Measurements from ENCODE around the gene ARID2.

ARID2 gene

DNA sequence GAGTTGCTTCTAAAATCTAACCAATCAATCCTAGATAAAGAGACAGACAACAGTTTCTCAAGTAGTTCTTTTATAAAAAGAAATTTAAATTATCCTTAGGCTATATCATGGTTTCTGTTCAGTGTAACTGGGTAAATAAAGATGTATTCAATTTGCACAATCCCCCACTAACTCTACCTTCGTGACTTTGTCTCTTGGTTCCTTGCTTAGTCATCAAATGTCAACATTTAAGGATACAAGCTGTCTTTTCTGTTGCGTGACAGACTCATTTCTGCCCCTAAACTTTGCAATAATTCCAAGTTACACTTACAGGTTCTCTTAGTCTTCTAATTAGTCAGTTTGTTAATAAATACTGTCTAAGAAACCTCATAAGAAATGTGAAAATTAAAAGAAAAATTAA, 210.3 kb downstream of the ARID2 start:
- DNase-seq (ENCODE audit: low read depth) = no peak

DNA sequence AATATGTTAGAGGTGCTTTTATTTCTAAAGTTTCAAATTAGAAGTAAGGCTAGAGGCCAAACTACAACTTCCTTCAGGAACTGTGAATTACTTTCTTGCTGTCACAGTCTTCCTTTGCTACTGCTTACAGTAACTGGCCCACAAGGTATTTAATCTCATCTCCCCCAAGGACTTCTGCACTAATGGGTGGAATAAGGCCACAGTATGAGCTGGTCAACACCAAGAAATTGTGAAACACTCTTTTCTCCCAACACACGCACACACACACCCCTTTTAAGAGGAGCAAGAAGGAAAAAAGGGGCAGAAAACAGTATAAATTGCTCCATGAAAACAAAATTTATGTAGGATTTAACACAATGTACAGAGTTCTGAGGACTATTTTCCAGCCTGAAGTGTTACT, 215.3 kb downstream of the ARID2 start:
- no peak for DNase-seq (ENCODE audit: low read depth)

DNA sequence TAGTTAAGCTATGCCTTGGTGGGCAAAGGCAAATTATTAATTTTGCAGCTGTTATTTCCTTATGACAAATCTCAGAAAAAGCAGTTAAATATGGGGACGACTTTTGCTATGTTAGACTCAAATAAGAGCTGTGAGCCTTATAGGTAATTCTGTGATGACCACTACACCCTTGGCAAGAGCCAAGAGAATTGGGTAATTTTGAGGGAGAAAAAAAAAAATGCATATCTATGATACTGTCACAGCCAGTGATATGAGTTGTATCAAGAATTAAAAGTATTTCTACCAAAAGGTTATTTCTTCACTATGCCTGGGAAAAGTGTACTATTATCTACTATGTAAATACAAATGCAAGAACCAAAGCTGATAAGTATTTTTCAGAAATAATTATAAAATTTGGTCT, 216.9 kb downstream of the ARID2 start:
- DNase-seq (ENCODE audit: low read depth) = no peak

DNA sequence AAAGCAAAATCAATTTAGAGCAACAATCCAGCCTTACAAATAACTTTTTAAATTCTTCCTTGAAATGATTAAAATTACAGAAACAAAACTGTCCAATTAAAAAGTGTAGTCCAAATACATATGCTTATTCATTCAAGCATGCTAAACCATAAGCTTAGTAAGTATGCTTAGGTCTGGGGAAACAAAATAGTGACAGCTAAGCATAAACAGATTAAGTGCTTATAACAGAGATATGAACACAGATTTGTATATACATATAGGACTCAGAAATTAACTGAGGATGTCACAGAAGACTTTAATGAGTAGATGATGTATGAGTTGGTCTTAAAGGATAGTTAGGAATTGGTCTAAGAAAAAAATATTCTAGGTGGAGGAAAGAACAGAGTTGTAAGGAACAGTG, 219.0 kb downstream of the ARID2 start:
- no peak for DNase-seq (ENCODE audit: low read depth)
